ENCODE measurements around the gene RXFP2. TPM values are rescaled to one million over a fixed set of nuclear protein-coding genes. Genes with fewer than 3 reads are reported as not detected.

The RXFP2 gene, protein sequence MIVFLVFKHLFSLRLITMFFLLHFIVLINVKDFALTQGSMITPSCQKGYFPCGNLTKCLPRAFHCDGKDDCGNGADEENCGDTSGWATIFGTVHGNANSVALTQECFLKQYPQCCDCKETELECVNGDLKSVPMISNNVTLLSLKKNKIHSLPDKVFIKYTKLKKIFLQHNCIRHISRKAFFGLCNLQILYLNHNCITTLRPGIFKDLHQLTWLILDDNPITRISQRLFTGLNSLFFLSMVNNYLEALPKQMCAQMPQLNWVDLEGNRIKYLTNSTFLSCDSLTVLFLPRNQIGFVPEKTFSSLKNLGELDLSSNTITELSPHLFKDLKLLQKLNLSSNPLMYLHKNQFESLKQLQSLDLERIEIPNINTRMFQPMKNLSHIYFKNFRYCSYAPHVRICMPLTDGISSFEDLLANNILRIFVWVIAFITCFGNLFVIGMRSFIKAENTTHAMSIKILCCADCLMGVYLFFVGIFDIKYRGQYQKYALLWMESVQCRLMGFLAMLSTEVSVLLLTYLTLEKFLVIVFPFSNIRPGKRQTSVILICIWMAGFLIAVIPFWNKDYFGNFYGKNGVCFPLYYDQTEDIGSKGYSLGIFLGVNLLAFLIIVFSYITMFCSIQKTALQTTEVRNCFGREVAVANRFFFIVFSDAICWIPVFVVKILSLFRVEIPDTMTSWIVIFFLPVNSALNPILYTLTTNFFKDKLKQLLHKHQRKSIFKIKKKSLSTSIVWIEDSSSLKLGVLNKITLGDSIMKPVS
- total RNA-seq (0.09 TPM), polyA plus RNA-seq (ENCODE audit: insufficient read depth, low read depth, low replicate concordance) (not detected)
- long read RNA-seq, donor 1, result 0 reads
- long read RNA-seq, donor 2, result 0 reads
- long read RNA-seq, donor 3, result 0 reads
- long read RNA-seq, donor 4, result 0 reads
- long read RNA-seq, donor 5, result 0 reads
- long read RNA-seq, donor 6, result 0 reads
- long read RNA-seq, donor 7, result 0 reads
- long read RNA-seq, donor 8, result 0 reads
- long read RNA-seq, donor 9, result 0 reads
- long read RNA-seq, donor 10, result 0 reads

DNA sequence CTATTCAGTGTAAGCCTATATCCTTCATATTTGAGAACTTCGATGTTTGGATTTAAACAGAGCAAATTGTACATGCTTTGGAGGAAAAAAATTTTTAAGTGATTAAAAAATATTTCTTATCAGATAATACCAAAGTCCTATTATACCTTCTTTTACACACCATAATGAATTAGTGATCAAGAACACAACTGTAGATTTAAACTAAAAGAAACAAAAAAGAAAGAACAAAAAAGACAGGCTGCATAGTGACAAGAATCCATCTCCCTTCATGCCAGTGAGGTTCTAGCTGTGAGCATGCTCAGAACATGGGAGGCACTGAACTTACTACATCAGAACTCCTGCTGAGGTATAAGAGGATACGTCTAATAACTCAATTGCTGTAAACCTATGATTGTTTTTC is at the start of gene RXFP2:
Gene RXFP2, plus strand, starts transcription at position 301 of the 400 bp plus-strand sequence. Its CDS starts 87 bp downstream, at position 388.
- FAIRE-seq (no peak), DNase-seq (no peak)
- H3K9ac ChIP-seq (ENCODE audit: low read length in 3 of 3), result no peak within 1 kb of the TSS
- TF ChIP-seq, protein P1, sequence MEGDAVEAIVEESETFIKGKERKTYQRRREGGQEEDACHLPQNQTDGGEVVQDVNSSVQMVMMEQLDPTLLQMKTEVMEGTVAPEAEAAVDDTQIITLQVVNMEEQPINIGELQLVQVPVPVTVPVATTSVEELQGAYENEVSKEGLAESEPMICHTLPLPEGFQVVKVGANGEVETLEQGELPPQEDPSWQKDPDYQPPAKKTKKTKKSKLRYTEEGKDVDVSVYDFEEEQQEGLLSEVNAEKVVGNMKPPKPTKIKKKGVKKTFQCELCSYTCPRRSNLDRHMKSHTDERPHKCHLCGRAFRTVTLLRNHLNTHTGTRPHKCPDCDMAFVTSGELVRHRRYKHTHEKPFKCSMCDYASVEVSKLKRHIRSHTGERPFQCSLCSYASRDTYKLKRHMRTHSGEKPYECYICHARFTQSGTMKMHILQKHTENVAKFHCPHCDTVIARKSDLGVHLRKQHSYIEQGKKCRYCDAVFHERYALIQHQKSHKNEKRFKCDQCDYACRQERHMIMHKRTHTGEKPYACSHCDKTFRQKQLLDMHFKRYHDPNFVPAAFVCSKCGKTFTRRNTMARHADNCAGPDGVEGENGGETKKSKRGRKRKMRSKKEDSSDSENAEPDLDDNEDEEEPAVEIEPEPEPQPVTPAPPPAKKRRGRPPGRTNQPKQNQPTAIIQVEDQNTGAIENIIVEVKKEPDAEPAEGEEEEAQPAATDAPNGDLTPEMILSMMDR (IDR thresholded peaks at IDR 0.05; ENCODE audit: borderline replicate concordance, extremely low read depth, insufficient read depth), result no peak
- H3K27me3 ChIP-seq (ENCODE audit: control insufficient read depth, insufficient read depth, low read length), result no peaks in the 10 kb centered on the region
- no peaks in the 10 kb centered on the region for H3K36me3 ChIP-seq (ENCODE audit: control insufficient read depth in 2 of 3, insufficient read depth in 3 of 3, low read length in 3 of 3)
- no peaks in the 10 kb centered on the region for H3K4me1 ChIP-seq (ENCODE audit: control insufficient read depth in 2 of 3, insufficient read depth in 2 of 3, low read depth in 1 of 3, low read length in 3 of 3)
- H3K9me3 ChIP-seq (ENCODE audit: control insufficient read depth in 2 of 3, insufficient read depth in 1 of 3, low read length in 3 of 3), result no peaks in the 10 kb centered on the region
- H3K4me3 ChIP-seq (ENCODE audit: low read length in 3 of 3), result no peak within 1 kb of the TSS
- no peak within 1 kb of the TSS for H3K27ac ChIP-seq (ENCODE audit: low read depth in 2 of 2, low read length in 2 of 2)
- intact Hi-C loops (cut with DNase I), result loop anchor here (10.0 kb wide), 1 partner anchor 304 kb away; no protein-coding TSS in a partner anchor

DNA sequence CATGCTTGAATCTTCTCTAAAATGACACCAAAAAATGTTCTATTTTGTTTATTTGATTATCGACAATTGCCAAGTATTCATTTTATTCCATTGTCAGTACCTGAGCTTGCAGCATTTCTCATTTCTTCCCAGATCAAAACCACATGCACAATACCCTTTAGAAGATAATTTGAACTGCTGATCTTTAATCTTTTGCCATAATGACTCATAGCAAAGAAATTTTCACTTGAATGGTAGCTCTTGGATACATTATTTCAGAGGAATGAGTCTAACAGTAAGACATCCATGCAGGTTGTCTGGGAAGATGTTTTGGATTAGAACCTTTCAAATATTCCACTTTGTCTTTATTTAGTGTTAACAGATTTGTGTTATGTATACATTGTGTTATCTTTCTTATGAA is 42.0 kb upstream of the RXFP2 start:
- H3K27ac ChIP-seq (ENCODE audit: low read depth in 2 of 2, low read length in 2 of 2), result no peak overlapping the region
- TF ChIP-seq, protein P1 (IDR thresholded peaks at IDR 0.05; ENCODE audit: borderline replicate concordance, extremely low read depth, insufficient read depth), result no peak
- FAIRE-seq (no peak), DNase-seq (no peak)
- no peak overlapping the region for H3K4me3 ChIP-seq (ENCODE audit: low read length in 3 of 3)
- intact Hi-C loops (cut with DNase I), result no loop called here
- no peaks in the 10 kb centered on the region for H3K27me3 ChIP-seq (ENCODE audit: control insufficient read depth, insufficient read depth, low read length)
- H3K9me3 ChIP-seq (ENCODE audit: control insufficient read depth in 2 of 3, insufficient read depth in 1 of 3, low read length in 3 of 3), result no peaks in the 10 kb centered on the region
- no peak overlapping the region for H3K9ac ChIP-seq (ENCODE audit: low read length in 3 of 3)
- H3K36me3 ChIP-seq (ENCODE audit: control insufficient read depth in 2 of 3, insufficient read depth in 3 of 3, low read length in 3 of 3), result no peaks in the 10 kb centered on the region
- no peaks in the 10 kb centered on the region for H3K4me1 ChIP-seq (ENCODE audit: control insufficient read depth in 2 of 3, insufficient read depth in 2 of 3, low read depth in 1 of 3, low read length in 3 of 3)

DNA sequence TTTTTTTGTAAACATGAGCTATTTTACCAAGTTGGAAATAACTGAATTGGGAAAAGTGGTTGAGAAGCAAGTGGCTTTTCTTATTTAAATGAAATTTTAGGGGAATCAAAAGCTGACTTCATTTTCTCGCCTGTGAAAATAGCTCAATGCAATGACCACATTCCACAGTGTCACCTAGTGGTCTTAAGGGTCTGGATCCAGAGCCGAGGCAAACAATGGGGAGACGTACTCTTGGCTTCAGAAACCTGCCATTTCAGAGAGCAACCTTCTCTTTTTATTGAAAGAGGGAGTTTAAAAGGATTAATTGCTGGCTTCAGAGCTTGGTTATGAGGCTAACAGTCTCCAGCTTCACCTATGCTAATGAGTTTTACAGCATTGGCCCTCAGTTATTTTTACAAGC is 39.7 kb upstream of the RXFP2 start:
- Histone ChIP-seq H3K27me3 (ENCODE audit: control insufficient read depth, insufficient read depth, low read length) (no peaks in the 10 kb centered on the region), H3K9ac (ENCODE audit: low read length in 3 of 3) (no peak overlapping the region), H3K4me3 (ENCODE audit: low read length in 3 of 3) (no peak overlapping the region), H3K36me3 (ENCODE audit: control insufficient read depth in 2 of 3, insufficient read depth in 3 of 3, low read length in 3 of 3) (no peaks in the 10 kb centered on the region), H3K4me1 (ENCODE audit: control insufficient read depth in 2 of 3, insufficient read depth in 2 of 3, low read depth in 1 of 3, low read length in 3 of 3) (no peaks in the 10 kb centered on the region), H3K9me3 (ENCODE audit: control insufficient read depth in 2 of 3, insufficient read depth in 1 of 3, low read length in 3 of 3) (no peaks in the 10 kb centered on the region), H3K27ac (ENCODE audit: low read depth in 2 of 2, low read length in 2 of 2) (no peak overlapping the region)
- intact Hi-C loops (cut with DNase I), result no loop called here
- TF ChIP-seq, protein P1 (IDR thresholded peaks at IDR 0.05; ENCODE audit: borderline replicate concordance, extremely low read depth, insufficient read depth), result no peak
- peak in 3 of 5 donors; percentile 11 to 51 (median 35) for DNase-seq
- no peak for FAIRE-seq

All from kidney (tissue), 22 donors.